Measurements from ENCODE around the gene CCDC200.
"Not testable (repeated sequence)": the region's sequence is repeated elsewhere in the genome, so short reads cannot be mapped to it uniquely, and the experiment has no call there.

Gene CCDC200

GRCh38 chr17:43228020-43228782 lies at the start of gene CCDC200:
TSS of gene CCDC200 (minus strand) at chr17:43228623. CDS start at chr17:43228554, 69 bp downstream.
- not testable (repeated sequence) for DNase-seq (ENCODE audit: low read depth in 2 of 2)

- not testable (repeated sequence) for DNase-seq (ENCODE audit: low read depth in 2 of 2)
Measured at GRCh38 chr17:43272914-43273313, 44.5 kb upstream of the CCDC200 start.

- not testable (repeated sequence) for DNase-seq (ENCODE audit: low read depth in 2 of 2)
Measured at GRCh38 chr17:43272483-43272882, 44.1 kb upstream of the CCDC200 start.

- not testable (repeated sequence) for DNase-seq (ENCODE audit: low read depth in 2 of 2)
Measured at GRCh38 chr17:43270552-43271504, 42.4 kb upstream of the CCDC200 start.

- not testable (repeated sequence) for DNase-seq (ENCODE audit: low read depth in 2 of 2)
Measured at GRCh38 chr17:43246456-43246855, 18.0 kb upstream of the CCDC200 start.

- DNase-seq (ENCODE audit: low read depth in 2 of 2): not testable (repeated sequence)
Measured at GRCh38 chr17:43240596-43241352, 12.4 kb upstream of the CCDC200 start.

- DNase-seq (ENCODE audit: low read depth in 2 of 2): not testable (repeated sequence)
Measured at GRCh38 chr17:43239597-43239996, 11.2 kb upstream of the CCDC200 start.

- DNase-seq (ENCODE audit: low read depth in 2 of 2): not testable (repeated sequence)
Measured at GRCh38 chr17:43233877-43234276, 5.5 kb upstream of the CCDC200 start, which contains the start of gene RNU2-1. TSS of gene RNU2-1 (minus strand) at chr17:43233977.

GRCh38 chr17:43233263-43233662 lies 4.8 kb upstream of the CCDC200 start:
- DNase-seq (ENCODE audit: low read depth in 2 of 2): not testable (repeated sequence)

GRCh38 chr17:43232021-43232699 lies 3.7 kb upstream of the CCDC200 start:
- DNase-seq (ENCODE audit: low read depth in 2 of 2): not testable (repeated sequence)

- not testable (repeated sequence) for DNase-seq (ENCODE audit: low read depth in 2 of 2)
Measured at GRCh38 chr17:43231205-43232020, 3.0 kb upstream of the CCDC200 start.

- no peak for DNase-seq (ENCODE audit: low read depth in 2 of 2)
Measured at GRCh38 chr17:43226393-43226792, 2.0 kb downstream of the CCDC200 start.

- DNase-seq (ENCODE audit: low read depth in 2 of 2): no peak
Measured at GRCh38 chr17:43224146-43224705, 4.2 kb downstream of the CCDC200 start.

- no peak for DNase-seq (ENCODE audit: low read depth in 2 of 2)
Measured at GRCh38 chr17:43220511-43221125, 7.8 kb downstream of the CCDC200 start.

GRCh38 chr17:43219746-43220380 lies 8.6 kb downstream of the CCDC200 start:
- no peak for DNase-seq (ENCODE audit: low read depth in 2 of 2)

- no peak for DNase-seq (ENCODE audit: low read depth in 2 of 2)
Measured at GRCh38 chr17:43219001-43219400, 9.4 kb downstream of the CCDC200 start.

- DNase-seq (ENCODE audit: low read depth in 2 of 2): no peak
Measured at GRCh38 chr17:43217614-43218087, 10.8 kb downstream of the CCDC200 start.

- no peak for DNase-seq (ENCODE audit: low read depth in 2 of 2)
Measured at GRCh38 chr17:43216762-43217613, 11.4 kb downstream of the CCDC200 start.
